Tongue (tissue), 2 donors: ENCODE results near the gene SFSWAP. TPM values are rescaled to one million over a fixed set of nuclear protein-coding genes. Genes with fewer than 3 reads are reported as not detected.

ENCODE experiments used
- DNase-seq: peaks from one replicate; pipeline ENCODE4 v3.0.0-alpha.2; 2015
- total RNA-seq: library from RNA; depleted of rRNA; stranded (reverse); fragments of >200 nt; gene quantifications from one replicate; pipeline ENCODE4 v1.2.3, GENCODE V29; 2014

Gene SFSWAP
- total RNA-seq, 1 donor from 2014 or later: 34.5 TPM

DNA sequence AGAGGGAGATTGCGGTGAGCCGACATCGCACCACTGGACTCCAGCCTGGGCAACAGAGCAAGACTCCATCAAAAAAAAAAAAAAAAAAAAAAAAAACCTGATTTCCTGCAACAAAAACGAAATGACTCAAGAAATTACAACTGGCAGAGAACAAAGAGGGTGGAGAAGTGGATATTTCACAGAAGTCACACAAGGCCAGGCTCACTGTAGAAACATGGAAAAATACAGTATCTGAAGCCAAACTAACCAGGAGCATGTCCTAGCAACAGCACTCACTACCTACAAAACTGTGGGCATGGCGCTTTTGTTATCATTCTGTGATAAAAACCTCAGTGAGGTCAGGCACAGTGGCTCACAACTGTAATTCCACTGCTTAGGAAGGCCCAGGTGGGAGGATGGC lies 105.6 kb downstream of the SFSWAP start:
- DNase-seq: no peak

GRCh38 chr12:131817241-131817640 lies 106.4 kb downstream of the SFSWAP start:
- DNase-seq: no peak

- no peak for DNase-seq
Observed at GRCh38 chr12:131818821-131819585, 108.1 kb downstream of the SFSWAP start.

- DNase-seq: no peak
Observed at GRCh38 chr12:131824450-131824849, 113.6 kb downstream of the SFSWAP start.

DNA sequence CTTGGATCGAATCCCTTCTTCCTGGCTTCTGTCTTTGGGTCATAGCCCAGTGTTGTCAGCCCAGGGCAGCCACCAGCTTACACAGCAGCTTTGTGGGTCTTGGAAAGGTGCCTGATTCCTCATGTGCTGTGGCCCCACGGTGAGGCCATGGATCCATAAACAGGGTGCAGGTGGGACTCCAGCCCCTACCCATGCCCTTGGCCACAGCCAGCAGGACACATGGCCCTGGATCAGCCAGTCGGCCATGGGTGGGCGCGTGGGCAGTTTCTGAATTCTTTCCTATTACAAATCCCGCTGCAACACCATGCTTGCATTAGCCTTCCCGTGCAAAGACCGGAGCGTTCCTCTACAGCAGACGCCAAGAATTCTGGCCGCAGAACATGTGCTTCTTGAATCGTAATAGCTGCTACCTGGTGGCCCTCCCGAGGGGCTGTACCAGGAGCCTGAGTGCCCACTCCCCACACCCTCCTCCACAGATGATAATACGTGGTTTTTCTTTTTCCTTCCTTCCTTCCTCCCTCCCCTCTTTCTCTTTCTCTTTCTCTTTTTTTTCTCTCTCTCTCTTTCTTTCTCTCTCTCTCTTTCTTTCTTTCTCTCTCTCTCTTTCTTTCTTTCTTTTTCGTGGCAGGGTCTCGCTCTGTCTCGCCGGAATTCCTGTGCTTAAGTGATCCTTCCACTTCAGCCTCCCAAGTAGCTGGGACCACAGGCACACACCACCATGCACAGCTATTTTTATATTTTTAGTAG lies 114.4 kb downstream of the SFSWAP start:
- no peak for DNase-seq

DNA sequence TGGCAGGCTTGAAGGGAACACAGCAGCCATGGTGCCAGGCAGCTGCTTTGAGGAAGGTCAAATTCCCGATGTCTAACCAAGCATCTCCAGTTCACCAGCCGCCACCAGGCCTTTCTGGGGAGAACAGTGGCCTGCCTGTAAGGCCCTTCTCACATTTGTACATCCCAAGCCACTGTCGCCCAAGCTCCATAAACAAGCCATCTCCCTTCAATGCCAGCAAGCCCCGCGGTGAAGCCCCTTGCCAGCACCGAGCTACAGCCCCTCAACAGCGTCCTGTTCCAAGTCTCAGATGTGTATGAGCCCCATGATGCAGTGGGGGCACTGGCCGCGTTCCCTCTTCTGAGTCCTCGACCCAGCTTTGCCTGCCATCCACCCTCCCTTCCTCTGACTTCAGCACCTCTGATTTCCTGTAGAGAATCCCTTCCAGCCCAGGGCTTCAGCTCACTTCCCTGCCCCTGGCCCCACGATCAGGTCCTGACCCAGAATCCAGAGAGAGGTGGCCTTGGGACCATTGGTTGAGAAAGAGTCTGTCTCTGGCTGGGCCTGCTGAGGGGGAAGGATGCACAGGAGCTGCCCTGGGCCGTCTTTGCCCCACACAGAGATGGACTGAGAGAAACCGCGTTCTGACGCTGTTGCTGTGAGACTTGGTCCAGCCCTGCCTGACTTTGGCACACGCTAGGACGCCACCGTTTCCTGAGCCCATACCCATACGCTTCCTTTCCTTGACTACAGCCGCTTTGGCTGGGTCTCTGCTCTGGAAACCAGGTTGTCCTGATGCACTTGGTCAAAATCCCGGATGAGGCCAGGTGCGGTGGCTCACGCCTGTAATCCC lies 115.4 kb downstream of the SFSWAP start:
- DNase-seq: no peak

GRCh38 chr12:131827961-131828534 lies 117.2 kb downstream of the SFSWAP start, which contains the start of gene MMP17:
TSS of gene MMP17 (plus strand) at chr12:131828393. CDS start at chr12:131828495, 102 bp downstream.
- peak; percentile 73 for DNase-seq

DNA sequence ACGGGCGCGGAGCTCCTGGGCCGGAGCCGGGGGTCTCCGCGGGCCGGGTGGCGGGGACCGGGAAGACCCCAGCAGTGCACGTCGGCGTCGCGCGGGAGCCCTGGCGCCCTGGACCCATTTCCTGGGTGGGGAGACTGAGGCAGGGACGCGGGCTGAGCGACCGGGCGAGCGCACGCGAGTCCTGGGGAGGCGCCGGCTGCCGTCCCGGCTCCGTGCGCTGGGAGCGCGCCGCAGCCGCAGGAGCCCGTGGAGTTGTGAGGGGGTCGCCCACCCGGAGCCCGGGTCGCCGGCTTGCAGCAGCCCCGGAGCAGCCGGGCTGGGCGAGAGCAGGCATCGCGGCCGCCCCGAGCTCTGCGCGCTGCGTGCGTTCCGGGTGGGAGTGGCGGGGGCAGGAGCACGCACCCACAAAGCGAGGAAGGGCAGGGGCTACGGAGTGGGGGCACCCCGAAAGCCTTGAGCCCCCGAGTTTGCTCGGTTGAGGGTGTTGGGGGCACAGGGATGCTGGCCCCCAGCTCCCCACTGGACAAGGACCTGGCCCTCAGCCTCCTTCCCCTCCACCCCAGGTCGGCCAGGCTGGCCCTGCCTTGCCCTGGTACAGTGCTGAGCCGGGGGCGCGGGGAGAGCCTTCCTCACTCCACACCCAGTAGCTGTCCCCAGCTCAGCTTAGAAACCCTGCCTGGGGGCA lies 117.9 kb downstream of the SFSWAP start:
- no peak for DNase-seq

GRCh38 chr12:131829356-131829747 lies 118.5 kb downstream of the SFSWAP start:
- peak; percentile 18 for DNase-seq

- peak; percentile 10 for DNase-seq
Observed at GRCh38 chr12:131829791-131830334, 119.0 kb downstream of the SFSWAP start.

- DNase-seq: peak; percentile 82
Observed at GRCh38 chr12:131830335-131830913, 119.5 kb downstream of the SFSWAP start.

DNA sequence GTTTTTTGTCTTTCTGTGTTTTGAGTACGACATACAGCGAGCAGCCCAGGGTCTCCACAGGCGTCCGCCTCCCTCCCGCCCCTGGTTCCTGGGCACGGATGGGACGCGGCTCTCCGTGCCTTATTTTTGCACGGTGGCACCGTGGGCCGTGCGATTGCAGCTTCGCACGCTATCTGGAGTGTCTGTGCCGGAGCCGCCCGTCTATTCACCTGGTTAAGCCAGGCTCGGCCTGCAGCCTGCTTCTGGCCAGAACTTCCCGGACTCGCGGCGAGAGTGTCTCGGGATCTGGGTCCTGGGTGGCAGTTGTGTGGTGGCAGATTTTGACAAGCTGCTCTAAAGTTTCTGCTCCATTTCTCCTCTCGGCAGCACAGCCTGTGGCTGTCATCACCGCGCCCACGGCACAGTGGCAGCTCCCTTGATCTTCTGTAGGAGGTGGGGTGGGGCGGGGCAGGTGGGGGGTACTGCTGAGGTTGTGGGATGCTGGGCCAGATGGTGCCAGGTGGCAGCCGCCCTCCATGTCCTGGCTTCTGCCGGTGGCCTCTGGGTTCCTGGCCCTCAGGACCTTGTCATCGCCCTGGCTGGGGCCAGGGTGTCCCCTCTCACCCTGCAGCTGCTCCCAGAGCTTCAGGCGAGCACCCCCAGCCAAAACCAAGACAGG lies 120.2 kb downstream of the SFSWAP start:
- no peak for DNase-seq

DNA sequence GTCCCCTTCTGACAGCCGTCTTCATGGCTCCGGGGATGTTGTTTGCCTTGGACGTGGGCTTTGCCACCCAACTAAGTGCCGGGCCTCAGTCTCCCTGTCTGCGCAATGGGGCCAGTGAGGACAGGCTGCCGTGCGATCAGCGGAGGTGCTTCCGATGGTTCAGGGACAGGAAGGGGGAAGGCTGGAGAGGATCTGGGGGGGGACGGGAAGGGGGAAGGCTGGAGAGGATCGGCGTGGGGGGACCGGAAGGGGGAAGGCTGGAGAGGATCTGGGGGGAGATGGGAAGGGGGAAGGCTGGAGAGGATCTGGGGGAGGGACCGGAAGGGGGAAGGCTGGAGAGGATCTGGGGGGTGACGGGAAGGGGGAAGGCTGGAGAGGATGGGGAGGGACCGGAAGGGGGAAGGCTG lies 120.7 kb downstream of the SFSWAP start:
- DNase-seq: peak; percentile 77

GRCh38 chr12:131832321-131833231 lies 121.7 kb downstream of the SFSWAP start:
- peak; percentile 38 for DNase-seq

- DNase-seq: no peak
Observed at GRCh38 chr12:131833288-131833895, 122.5 kb downstream of the SFSWAP start.

DNA sequence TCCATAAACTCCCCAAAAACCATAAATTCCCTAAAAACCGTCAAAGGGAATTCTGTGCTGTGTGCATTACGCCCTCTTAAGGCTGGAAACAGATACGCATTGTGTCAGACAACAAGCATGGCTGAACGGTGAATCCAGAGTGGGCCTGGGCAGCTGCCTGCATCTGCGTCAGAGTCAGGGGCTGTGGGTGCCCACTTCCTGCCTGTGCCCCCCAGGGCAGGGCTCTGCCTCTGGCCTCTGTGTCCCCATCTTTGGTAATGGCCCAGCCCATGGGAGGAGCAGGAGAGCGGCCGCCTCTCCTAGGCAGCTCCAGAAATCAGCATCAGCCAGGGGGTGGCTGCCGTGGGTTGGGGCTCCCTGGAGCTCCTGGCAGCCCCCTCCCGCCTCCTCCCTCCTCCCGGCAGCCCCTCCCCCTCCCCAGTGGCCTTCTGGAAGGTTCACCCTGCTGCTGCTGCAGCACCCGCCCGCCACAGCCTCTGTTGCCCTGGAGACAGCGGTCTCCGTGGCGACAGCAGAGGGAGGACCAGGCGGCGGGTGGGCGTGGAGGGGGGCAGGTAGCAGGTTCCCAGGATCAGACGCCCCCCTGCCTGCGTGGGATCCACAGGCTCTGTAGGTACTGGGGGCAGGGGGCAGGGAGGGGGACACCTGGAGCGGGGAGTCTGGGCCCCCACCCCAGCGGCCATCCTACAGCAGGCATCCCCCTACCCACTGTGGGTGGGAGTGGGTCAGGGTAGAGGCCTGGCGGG lies 123.2 kb downstream of the SFSWAP start:
- DNase-seq: peak; percentile 18

GRCh38 chr12:131834798-131835615 lies 124.1 kb downstream of the SFSWAP start:
- DNase-seq: no peak
